CD4-positive, alpha-beta memory T cell (primary cell): ENCODE data around the gene EXOSC2. TPM values are rescaled to one million over a fixed set of nuclear protein-coding genes. Genes with fewer than 3 reads are reported as not detected.

Experiments
- CTCF ChIA-PET: fragments of 350-600 bp; sonication (Branson Sonifier 250); formaldehyde crosslinking; loops from one replicate; lab custom pipeline; 2021; ENCODE audit warnings: inconsistent platforms; ENCODE audit not compliant: partially characterized antibody; lab: Charles Lee
- POLR2A ChIA-PET: fragments of 350-600 bp; sonication (Branson Sonifier 250); formaldehyde crosslinking; loops from one replicate; lab custom pipeline; 2021; ENCODE audit not compliant: partially characterized antibody; lab: Charles Lee
- DNase-seq, 5 donors: peaks; one replicate each; pipeline versions ENCODE4 v3.0.0 to v3.0.0-alpha.2; 2020 to 2022; ENCODE audit warnings: mixed read lengths in 1 of 5
- H3K27ac ChIP-seq: one replicate; pipeline ENCODE4 v1.7.0; 2013; ENCODE audit warnings: low read depth, low read length
- H3K27me3 ChIP-seq: 2 replicates; pipeline ENCODE4 v1.7.0; 2013; ENCODE audit warnings: mild to moderate bottlenecking, low read length, moderate library complexity; ENCODE audit not compliant: insufficient read depth
- H3K36me3 ChIP-seq: 2 replicates; pipeline ENCODE4 v1.7.0; 2013; ENCODE audit warnings: mild to moderate bottlenecking, low read length, moderate library complexity; ENCODE audit not compliant: insufficient read depth
- H3K4me1 ChIP-seq: 2 replicates; pipeline ENCODE4 v1.7.0; 2013; ENCODE audit warnings: mild to moderate bottlenecking, low read length, moderate library complexity; ENCODE audit not compliant: insufficient read depth
- H3K4me3 ChIP-seq, 2 donors: one replicate each; pipeline ENCODE4 v1.7.0; 2013; ENCODE audit warnings: low read length in 2 of 2, mild to moderate bottlenecking in 1 of 2
- H3K9me3 ChIP-seq, 2 donors: one replicate each; pipeline ENCODE4 v1.7.0; 2013; ENCODE audit warnings: low read length in 2 of 2, control low read depth in 1 of 2; ENCODE audit not compliant: control insufficient read depth in 1 of 2
- H3K27ac Mint-ChIP-seq, 7 donors: one replicate each; pipeline ENCODE4 v1.8.0; 2020 to 2021; ENCODE audit warnings: mixed read lengths in 7 of 7, mild to moderate bottlenecking in 6 of 7, inconsistent platforms in 3 of 7, moderate library complexity in 3 of 7
- H3K27me3 Mint-ChIP-seq, 2 donors: one replicate each; pipeline ENCODE4 v1.8.0; 2020 to 2021; ENCODE audit warnings: mixed read lengths in 2 of 2
- H3K36me3 Mint-ChIP-seq, 2 donors: one replicate each; pipeline ENCODE4 v1.8.0; 2020 to 2021; ENCODE audit warnings: mixed read lengths in 2 of 2, inconsistent platforms in 1 of 2, mild to moderate bottlenecking in 1 of 2
- H3K4me1 Mint-ChIP-seq, 4 donors: one replicate each; pipeline ENCODE4 v1.8.0; 2020 to 2021; ENCODE audit warnings: mixed read lengths in 4 of 4, mild to moderate bottlenecking in 1 of 4
- H3K4me3 Mint-ChIP-seq, 8 donors: one replicate each; pipeline ENCODE4 v1.8.0; 2020 to 2021; ENCODE audit warnings: mixed read lengths in 8 of 8, mild to moderate bottlenecking in 7 of 8, moderate library complexity in 6 of 8, inconsistent platforms in 3 of 8
- H3K9me3 Mint-ChIP-seq, 8 donors: one replicate each; pipeline ENCODE4 v1.8.0; 2020 to 2021; ENCODE audit warnings: mixed read lengths in 8 of 8, mild to moderate bottlenecking in 5 of 8, inconsistent platforms in 3 of 8, moderate library complexity in 1 of 8
- intact Hi-C: fragments of 100-400 bp; cut with micrococcal nuclease; formaldehyde crosslinking; loops from one replicate; pipeline ENCODE4 v1.15.1; 2023
- polyA plus RNA-seq, 2 donors: library from polyadenylated mRNA; unstranded; fragments of 300-500 nt; fragmentation: Illumina TruSeq; gene quantifications; one replicate each; pipeline ENCODE4 v1.2.3, GENCODE V29; 2021
- total RNA-seq, 2 experiments: library from RNA; stranded (reverse); gene quantifications; one replicate each; pipeline ENCODE4 v1.2.3, GENCODE V29; 2021

Gene EXOSC2
- total and polyA plus RNA-seq, 4 experiments from 2014 or later = 22.6 to 60.8 (median 39.6) TPM

DNA sequence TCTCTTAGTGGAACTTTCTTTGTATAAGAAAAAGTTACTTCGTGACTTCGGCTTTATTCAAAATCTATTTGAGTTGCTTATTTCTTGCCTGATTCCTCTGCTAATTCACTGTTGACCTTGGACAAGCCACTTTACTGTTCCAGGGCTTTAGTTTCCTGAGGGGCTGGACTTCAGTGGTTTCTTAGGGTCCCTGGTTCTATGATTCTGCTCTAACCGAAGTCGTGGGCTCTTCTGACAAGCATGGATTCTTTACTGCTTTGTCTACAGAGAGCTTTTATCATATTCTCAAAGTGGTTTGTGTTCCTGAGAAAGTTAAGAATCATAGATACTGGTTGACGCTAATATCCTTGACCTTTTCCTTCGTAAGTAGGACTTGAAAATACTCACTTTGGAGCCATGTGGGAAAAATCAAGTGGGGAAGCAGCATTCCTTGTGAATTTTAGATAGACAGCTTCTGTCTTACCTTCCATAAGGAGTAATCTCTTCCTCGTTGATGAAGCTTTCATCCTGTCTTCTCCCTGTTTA, 21.1 kb downstream of the EXOSC2 start:
- H3K27ac Mint-ChIP-seq = peak overlapping the region in 5 of 7 donors; percentile 37 to 99 (median 90)
- DNase-seq = no peak
- H3K4me1 Mint-ChIP-seq = peaks cover 30 to 49% (median 40%) of the 10 kb centered on the region in 4 donors
- no peaks in the 10 kb centered on the region for H3K9me3 Mint-ChIP-seq
- Histone ChIP-seq H3K27me3 (no peaks in the 10 kb centered on the region), H3K4me3 (peak overlapping the region; percentile 1 to 65), H3K27ac (no peak overlapping the region), H3K9me3 (no peaks in the 10 kb centered on the region), H3K4me1 (peaks cover 40% of the 10 kb centered on the region), H3K36me3 (no peaks in the 10 kb centered on the region)
- POLR2A ChIA-PET = interaction anchor here (0.5 to 1.1 kb wide), 2 partner anchors 8 to 10 kb away, joined by 3 read pairs; no protein-coding TSS in a partner anchor
- H3K27me3 Mint-ChIP-seq = no peaks in the 10 kb centered on the region
- H3K36me3 Mint-ChIP-seq = peaks cover 0 to 6% of the 10 kb centered on the region in 2 donors
- peak overlapping the region; percentile 91 to 96 (median 92) for H3K4me3 Mint-ChIP-seq
- intact Hi-C loops = no loop called here
- CTCF ChIA-PET = interaction anchor here (0.5 to 1.5 kb wide), 6 partner anchors 9 to 472 kb away, joined by 3 to 7 read pairs (median 4); partner anchors contain the start of gene EXOSC2

DNA sequence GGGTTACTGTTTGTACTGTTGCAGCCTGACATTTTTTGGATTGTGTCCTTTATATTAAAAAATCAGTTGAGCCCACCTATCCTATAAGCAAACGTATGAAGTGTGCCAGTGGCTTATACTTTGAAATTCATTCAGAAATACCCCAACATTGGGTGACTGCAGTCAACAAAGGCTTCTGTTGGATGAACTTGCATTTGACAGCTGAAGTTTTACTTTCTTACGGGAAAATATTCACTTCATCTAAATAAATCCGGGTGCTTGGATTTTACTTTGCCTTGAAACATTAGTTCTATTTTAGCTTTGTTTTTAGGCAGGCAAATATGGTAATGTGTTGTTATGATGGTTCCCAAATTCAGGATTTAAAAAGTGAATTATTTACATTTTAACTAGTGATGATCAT, 21.7 kb downstream of the EXOSC2 start:
- POLR2A ChIA-PET = interaction anchor here (0.5 to 1.1 kb wide), 2 partner anchors 9 kb away, joined by 3 read pairs; no protein-coding TSS in a partner anchor
- Mint-ChIP-seq H3K9me3 (no peaks in the 10 kb centered on the region), H3K4me3 (peak overlapping the region; percentile 11 to 96 (median 92)), H3K36me3 (peaks cover 0 to 6% of the 10 kb centered on the region in 2 donors), H3K4me1 (peaks cover 31 to 56% (median 41%) of the 10 kb centered on the region in 4 donors), H3K27me3 (no peaks in the 10 kb centered on the region), H3K27ac (no peak overlapping the region)
- no peaks in the 10 kb centered on the region for H3K9me3 ChIP-seq
- intact Hi-C loops = no loop called here
- peak overlapping the region in 1 of 2 donors; percentile 1 for H3K4me3 ChIP-seq
- CTCF ChIA-PET = interaction anchor here (0.5 to 1.5 kb wide), 5 partner anchors 8 to 472 kb away, joined by 3 to 7 read pairs (median 4); partner anchors contain the start of gene EXOSC2
- no peaks in the 10 kb centered on the region for H3K36me3 ChIP-seq
- H3K27me3 ChIP-seq = no peaks in the 10 kb centered on the region
- DNase-seq = no peak
- no peak overlapping the region for H3K27ac ChIP-seq
- peaks cover 40% of the 10 kb centered on the region for H3K4me1 ChIP-seq

DNA sequence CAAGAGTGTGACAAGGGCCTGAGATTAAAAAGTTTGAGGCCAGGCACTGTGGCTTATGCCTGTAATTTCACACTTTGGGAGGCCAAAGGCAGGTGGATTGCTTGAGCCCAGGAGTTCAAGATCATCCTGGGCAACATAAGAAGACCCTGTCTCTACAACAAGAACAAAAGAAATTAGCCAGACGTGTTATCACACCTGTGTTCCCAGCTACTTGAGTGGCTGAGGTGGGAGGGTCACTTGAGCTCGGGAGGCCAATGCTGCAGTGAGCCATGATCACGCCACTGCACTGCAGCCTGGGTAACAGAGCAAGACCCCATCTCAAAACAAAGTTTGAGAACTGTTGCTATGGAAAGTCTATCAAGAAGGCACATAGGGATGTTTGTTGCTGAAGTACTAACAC, 25.0 kb downstream of the EXOSC2 start:
- no peaks in the 10 kb centered on the region for H3K27me3 Mint-ChIP-seq
- H3K9me3 Mint-ChIP-seq = no peaks in the 10 kb centered on the region
- no peaks in the 10 kb centered on the region for H3K36me3 ChIP-seq
- intact Hi-C loops = no loop called here
- ChIA-PET CTCF (no interaction called here), POLR2A (no interaction called here)
- no peak for DNase-seq
- peak overlapping the region in 2 of 7 donors; percentile 7 for H3K27ac Mint-ChIP-seq
- H3K4me3 ChIP-seq = no peak overlapping the region
- peaks cover 31% of the 10 kb centered on the region for H3K4me1 ChIP-seq
- H3K4me1 Mint-ChIP-seq = peaks cover 31 to 55% (median 44%) of the 10 kb centered on the region in 4 donors
- H3K27me3 ChIP-seq = no peaks in the 10 kb centered on the region
- H3K4me3 Mint-ChIP-seq = no peak overlapping the region
- no peak overlapping the region for H3K27ac ChIP-seq
- H3K9me3 ChIP-seq = no peaks in the 10 kb centered on the region
- peaks cover 0 to 5% of the 10 kb centered on the region in 2 donors for H3K36me3 Mint-ChIP-seq

DNA sequence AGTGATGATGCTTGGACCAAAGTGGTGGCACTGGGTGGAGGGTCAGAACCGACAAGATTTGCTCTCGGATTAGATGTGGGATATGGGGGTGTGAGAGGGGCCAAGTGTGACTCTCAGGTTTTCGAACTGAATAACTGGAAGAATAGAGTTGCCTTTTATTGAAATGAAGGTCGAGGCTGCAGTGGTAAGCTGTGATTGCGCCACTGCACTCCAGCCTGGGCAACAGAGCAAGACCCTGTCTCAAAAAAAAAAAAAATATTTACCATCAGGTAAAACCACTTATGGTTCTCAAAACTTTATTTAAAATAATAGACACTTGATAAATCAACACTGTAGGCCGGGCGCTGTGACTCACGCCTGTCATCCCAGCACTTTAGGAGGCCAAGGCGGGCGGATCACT, 27.2 kb downstream of the EXOSC2 start:
- Histone ChIP-seq H3K4me3 (no peak overlapping the region), H3K4me1 (peaks cover 9% of the 10 kb centered on the region), H3K36me3 (no peaks in the 10 kb centered on the region), H3K27me3 (no peaks in the 10 kb centered on the region), H3K9me3 (no peaks in the 10 kb centered on the region), H3K27ac (no peak overlapping the region)
- intact Hi-C loops = no loop called here
- Mint-ChIP-seq H3K4me1 (peaks cover 9 to 37% (median 26%) of the 10 kb centered on the region in 4 donors), H3K27me3 (no peaks in the 10 kb centered on the region), H3K27ac (peak overlapping the region in 1 of 7 donors; percentile 15), H3K36me3 (peaks cover 0 to 2% of the 10 kb centered on the region in 2 donors), H3K4me3 (no peak overlapping the region), H3K9me3 (peaks cover 0 to 2% (median 0%) of the 10 kb centered on the region in 8 donors)
- ChIA-PET POLR2A (no interaction called here), CTCF (no interaction called here)
- no peak for DNase-seq

DNA sequence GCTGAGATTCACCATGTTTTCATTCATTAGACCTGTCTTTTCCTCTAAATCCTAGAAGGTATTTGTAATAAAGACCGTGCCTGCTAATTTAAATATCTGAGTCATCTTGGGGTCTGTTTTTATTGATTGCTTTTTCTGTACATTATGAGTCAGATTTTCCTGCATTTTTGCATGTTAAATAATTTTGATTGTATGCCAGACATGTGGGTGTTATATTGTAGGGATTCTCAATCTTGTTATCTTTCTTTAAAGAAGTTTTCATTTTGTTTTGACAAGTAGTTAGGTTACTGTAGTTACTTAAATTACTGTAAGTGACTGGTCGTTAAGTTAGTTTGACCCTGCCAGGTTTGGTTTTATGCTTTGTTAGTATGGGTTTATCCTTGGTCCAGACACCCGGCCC, 35.1 kb downstream of the EXOSC2 start:
- CTCF ChIA-PET = interaction anchor here (1.7 kb wide), 1 partner anchor 28 kb away, joined by 5 read pairs; no protein-coding TSS in a partner anchor
- H3K9me3 Mint-ChIP-seq = peaks cover 0 to 4% (median 0%) of the 10 kb centered on the region in 8 donors
- intact Hi-C loops = no loop called here

DNA sequence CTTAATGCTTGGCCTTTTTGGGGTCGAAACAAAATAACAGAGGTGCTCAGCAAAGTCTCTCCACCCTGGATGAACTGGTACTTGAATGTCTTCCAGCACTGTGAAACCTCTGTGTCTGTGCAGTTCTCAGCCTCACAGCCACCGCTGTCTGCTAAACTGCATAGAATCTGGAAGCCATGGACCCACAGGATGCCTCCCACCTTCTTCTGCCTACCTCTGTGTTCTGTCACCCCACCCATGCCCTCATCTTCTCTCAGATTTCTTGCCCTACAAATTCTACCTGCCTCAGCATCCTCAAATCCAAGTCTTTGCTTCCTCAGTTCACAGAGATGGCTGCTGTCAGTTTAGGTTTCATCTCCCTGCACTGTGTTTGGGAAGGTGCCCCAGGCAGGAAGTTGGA, 35.6 kb downstream of the EXOSC2 start:
- peaks cover 19 to 30% (median 22%) of the 10 kb centered on the region in 4 donors for H3K4me1 Mint-ChIP-seq
- no peaks in the 10 kb centered on the region for H3K9me3 ChIP-seq
- H3K27ac ChIP-seq = no peak overlapping the region
- no peaks in the 10 kb centered on the region for H3K27me3 ChIP-seq
- CTCF ChIA-PET = no interaction called here
- H3K9me3 Mint-ChIP-seq = peaks cover 0 to 4% (median 0%) of the 10 kb centered on the region in 8 donors
- peaks cover 5 to 9% of the 10 kb centered on the region in 2 donors for H3K36me3 Mint-ChIP-seq
- H3K4me3 ChIP-seq = no peak overlapping the region
- H3K27me3 Mint-ChIP-seq = no peaks in the 10 kb centered on the region
- no peaks in the 10 kb centered on the region for H3K36me3 ChIP-seq
- no peak for DNase-seq
- H3K4me1 ChIP-seq = no peaks in the 10 kb centered on the region
- H3K27ac Mint-ChIP-seq = peak overlapping the region in 2 of 7 donors; percentile 7 to 10
- POLR2A ChIA-PET = no interaction called here
- H3K4me3 Mint-ChIP-seq = no peak overlapping the region
- intact Hi-C loops = no loop called here

More for the DNA sequence above, 35.1 kb downstream of the EXOSC2 start:
- no peak overlapping the region for H3K27ac ChIP-seq
- peaks cover 19 to 28% (median 21%) of the 10 kb centered on the region in 4 donors for H3K4me1 Mint-ChIP-seq
- no peaks in the 10 kb centered on the region for H3K36me3 ChIP-seq
- peak overlapping the region in 3 of 7 donors; percentile 2 to 59 (median 7) for H3K27ac Mint-ChIP-seq
- H3K4me3 ChIP-seq = no peak overlapping the region
- no peak overlapping the region for H3K4me3 Mint-ChIP-seq
- H3K27me3 Mint-ChIP-seq = no peaks in the 10 kb centered on the region
- no peaks in the 10 kb centered on the region for H3K4me1 ChIP-seq
- no peak for DNase-seq
- POLR2A ChIA-PET = no interaction called here
- H3K36me3 Mint-ChIP-seq = peaks cover 3 to 9% of the 10 kb centered on the region in 2 donors
- no peaks in the 10 kb centered on the region for H3K27me3 ChIP-seq
- no peaks in the 10 kb centered on the region for H3K9me3 ChIP-seq

DNA sequence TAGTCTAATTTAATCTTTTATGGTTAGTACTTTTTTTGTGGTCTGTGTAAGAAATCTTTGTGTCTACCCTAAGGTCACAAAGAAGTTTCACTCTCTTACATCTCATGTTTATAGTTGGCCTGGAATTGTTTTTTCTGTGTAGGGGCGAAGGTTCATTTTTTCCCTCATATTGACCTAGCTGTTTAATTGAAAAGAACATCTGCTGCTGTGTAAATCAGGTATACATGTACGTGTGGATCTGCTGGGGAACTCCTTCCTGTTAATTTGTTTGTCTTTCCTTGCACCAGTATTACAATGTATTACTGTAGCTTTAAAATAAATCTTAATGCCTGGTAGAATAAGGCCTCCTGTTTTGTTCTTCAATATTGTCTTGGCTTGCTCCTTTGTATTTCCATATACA, 37.8 kb downstream of the EXOSC2 start:
- H3K9me3 ChIP-seq = no peaks in the 10 kb centered on the region
- POLR2A ChIA-PET = interaction anchor here (1.7 kb wide), 1 partner anchor 30 kb away, joined by 6 read pairs; no protein-coding TSS in a partner anchor
- H3K36me3 ChIP-seq = no peaks in the 10 kb centered on the region
- Mint-ChIP-seq H3K9me3 (peaks cover 0 to 4% (median 0%) of the 10 kb centered on the region in 8 donors), H3K4me1 (peaks cover 20 to 25% (median 22%) of the 10 kb centered on the region in 4 donors), H3K4me3 (peak overlapping the region in 1 of 8 donors; percentile 43), H3K27me3 (no peaks in the 10 kb centered on the region), H3K36me3 (peaks cover 5 to 15% of the 10 kb centered on the region in 2 donors), H3K27ac (peak overlapping the region in 2 of 7 donors; percentile 3 to 51)
- DNase-seq = no peak
- H3K4me3 ChIP-seq = no peak overlapping the region
- no peaks in the 10 kb centered on the region for H3K27me3 ChIP-seq
- intact Hi-C loops = no loop called here
- H3K4me1 ChIP-seq = no peaks in the 10 kb centered on the region
- CTCF ChIA-PET = interaction anchor here (1.4 to 1.7 kb wide), 3 partner anchors 10 to 323 kb away, joined by 3 to 5 read pairs (median 4); no protein-coding TSS in a partner anchor
- no peak overlapping the region for H3K27ac ChIP-seq
